H9 (cell line): ENCODE results near the gene FRK. TPM values are rescaled to one million over a fixed set of nuclear protein-coding genes. Genes with fewer than 3 reads are reported as not detected.
A peak's percentile ranks its signal among the peaks of the same experiment; 100 is the strongest.

ENCODE experiments used
- DNase-seq: peaks from one replicate; pipeline ENCODE4 v3.0.0-alpha.2; 2017
- H2AFZ ChIP-seq: one replicate; pipeline ENCODE4 v1.6.1; 2013; ENCODE audit warnings: mild to moderate bottlenecking, low read length, control low read depth, moderate library complexity
- H2AK5ac ChIP-seq: 2 replicates; pipeline ENCODE4 v1.6.1; 2013; ENCODE audit warnings: low read length, control low read depth, mixed read lengths; ENCODE audit not compliant: insufficient read length
- H2BK120ac ChIP-seq: one replicate; pipeline ENCODE4 v1.6.1; 2013; ENCODE audit warnings: low read depth, mild to moderate bottlenecking, low read length, control low read depth, inconsistent platforms; ENCODE audit not compliant: poor library complexity, severe bottlenecking
- H2BK12ac ChIP-seq: 2 replicates; pipeline ENCODE4 v1.6.1; 2013; ENCODE audit warnings: low read length, control low read depth, mixed read lengths, low read depth; ENCODE audit not compliant: insufficient read length
- H2BK15ac ChIP-seq: 2 replicates; pipeline ENCODE4 v1.6.1; 2013; ENCODE audit warnings: low read depth, low read length, control low read depth
- H2BK20ac ChIP-seq: one replicate; pipeline ENCODE4 v1.6.1; 2013; ENCODE audit warnings: low read depth, mild to moderate bottlenecking, low read length, control low read depth, inconsistent platforms; ENCODE audit not compliant: poor library complexity, severe bottlenecking
- H2BK5ac ChIP-seq: 2 replicates; pipeline ENCODE4 v1.6.1; 2013; ENCODE audit warnings: low read length, control low read depth, mixed read lengths; ENCODE audit not compliant: insufficient read length
- H3K14ac ChIP-seq: 2 replicates; pipeline ENCODE4 v1.6.1; 2013; ENCODE audit warnings: low read length, control low read depth; ENCODE audit not compliant: insufficient read depth
- H3K18ac ChIP-seq: 2 replicates; pipeline ENCODE4 v1.6.1; 2013; ENCODE audit warnings: low read depth, mild to moderate bottlenecking, mixed read lengths, low read length, control low read depth; ENCODE audit not compliant: insufficient read length
- H3K23ac ChIP-seq: 2 replicates; pipeline ENCODE4 v1.6.1; 2013; ENCODE audit warnings: low read length, control low read depth, mixed read lengths, low read depth; ENCODE audit not compliant: insufficient read length
- H3K23me2 ChIP-seq: 2 replicates; pipeline ENCODE4 v1.6.1; 2013; ENCODE audit warnings: low read depth, mild to moderate bottlenecking, mixed read lengths, low read length, control low read depth; ENCODE audit not compliant: insufficient read length, poor library complexity, severe bottlenecking
- H3K27ac ChIP-seq: 2 replicates; pipeline ENCODE4 v1.5.1; 2013; ENCODE audit warnings: low read length, control low read depth, mixed read lengths, low read depth; ENCODE audit not compliant: insufficient read length
- H3K27me3 ChIP-seq: 2 replicates; pipeline ENCODE4 v1.6.1; 2013; ENCODE audit warnings: low read length, control low read depth, inconsistent platforms; ENCODE audit not compliant: insufficient read depth
- H3K4ac ChIP-seq: 2 replicates; pipeline ENCODE4 v1.6.1; 2013; ENCODE audit warnings: low read depth, mild to moderate bottlenecking, control low read depth, inconsistent platforms, low read length, moderate library complexity
- H3K4me1 ChIP-seq: 2 replicates; pipeline ENCODE4 v1.6.1; 2013; ENCODE audit warnings: low read length, control low read depth, inconsistent platforms; ENCODE audit not compliant: insufficient read depth
- H3K4me2 ChIP-seq: 2 replicates; pipeline ENCODE4 v1.6.1; 2013; ENCODE audit warnings: low read length, control low read depth, mixed read lengths; ENCODE audit not compliant: insufficient read length, insufficient read depth
- H3K56ac ChIP-seq: 2 replicates; pipeline ENCODE4 v1.6.1; 2013; ENCODE audit warnings: low read depth, mild to moderate bottlenecking, mixed read lengths, low read length, control low read depth; ENCODE audit not compliant: insufficient read length
- H3K79me1 ChIP-seq: 2 replicates; pipeline ENCODE4 v1.6.1; 2013; ENCODE audit warnings: low read depth, mild to moderate bottlenecking, moderate library complexity, low read length, control low read depth, inconsistent platforms; ENCODE audit not compliant: insufficient read depth, poor library complexity, severe bottlenecking
- H3K79me2 ChIP-seq: 2 replicates; pipeline ENCODE4 v1.6.1; 2013; ENCODE audit warnings: low read length, control low read depth, inconsistent platforms; ENCODE audit not compliant: insufficient read depth
- H3K9ac ChIP-seq: 2 replicates; pipeline ENCODE4 v1.6.1; 2013; ENCODE audit warnings: low read length, control low read depth, mixed read lengths; ENCODE audit not compliant: insufficient read length; ENCODE audit errors: extremely low read depth
- H3K9me3 ChIP-seq: one replicate; pipeline ENCODE4 v1.6.1; 2013; ENCODE audit warnings: low read depth, low read length, inconsistent platforms; ENCODE audit not compliant: control insufficient read depth
- H3T11ph ChIP-seq: one replicate; pipeline ENCODE4 v1.6.1; 2013; ENCODE audit warnings: mild to moderate bottlenecking, low read length, control low read depth, inconsistent platforms
- H4K20me1 ChIP-seq: one replicate; pipeline ENCODE4 v1.6.1; 2013; ENCODE audit not compliant: control insufficient read depth, insufficient read length, insufficient read depth
- H4K5ac ChIP-seq: 2 replicates; pipeline ENCODE4 v1.6.1; 2013; ENCODE audit warnings: low read depth, mild to moderate bottlenecking, mixed read lengths, low read length, control low read depth; ENCODE audit not compliant: insufficient read length
- H4K8ac ChIP-seq: replicated peaks from 2 replicates; pipeline ENCODE4 v1.6.1; 2013; ENCODE audit warnings: low read length, control low read depth, mixed read lengths, low read depth; ENCODE audit not compliant: insufficient read length
- H4K91ac ChIP-seq: 2 replicates; pipeline ENCODE4 v1.6.1; 2013; ENCODE audit warnings: low read depth, mild to moderate bottlenecking, moderate library complexity, mixed read lengths, low read length, control low read depth; ENCODE audit not compliant: insufficient read length
- H3K27ac Mint-ChIP-seq, 3 experiments: 2 replicates in 2 of 3; 3 replicates in 1 of 3; pipeline ENCODE4 v1.8.0; 2020 to 2021; ENCODE audit warnings: mixed read lengths in 3 of 3, mild to moderate bottlenecking in 1 of 3, moderate library complexity in 1 of 3
- H3K27me3 Mint-ChIP-seq: 2 replicates; pipeline ENCODE4 v1.8.0; 2021; ENCODE audit warnings: low read depth, mild to moderate bottlenecking, moderate library complexity, mixed read lengths
- H3K36me3 Mint-ChIP-seq, 3 experiments: 2 replicates in 2 of 3; 3 replicates in 1 of 3; pipeline ENCODE4 v1.8.0; 2020 to 2021; ENCODE audit warnings: low read depth in 3 of 3, mixed read lengths in 3 of 3; ENCODE audit not compliant: insufficient read depth in 1 of 3
- H3K4me1 Mint-ChIP-seq, 2 experiments: 2 replicates each; pipeline ENCODE4 v1.8.0; 2020; ENCODE audit warnings: mixed read lengths in 2 of 2
- H3K4me3 Mint-ChIP-seq, 2 experiments: 2 replicates in 1 of 2; 3 replicates in 1 of 2; pipeline ENCODE4 v1.8.0; 2020 to 2021; ENCODE audit warnings: mild to moderate bottlenecking in 2 of 2, mixed read lengths in 2 of 2, moderate library complexity in 1 of 2
- H3K9me3 Mint-ChIP-seq, 2 experiments: 2 replicates in 1 of 2; 3 replicates in 1 of 2; pipeline ENCODE4 v1.8.0; 2020; ENCODE audit warnings: mild to moderate bottlenecking in 2 of 2, mixed read lengths in 2 of 2, moderate library complexity in 1 of 2
- CTCF ChIP-seq: fragments of 200-600 bp; sonication (generic); conservative IDR thresholded peaks from 3 replicates; pipeline ENCODE4 v1.8.0; 2021; ENCODE audit warnings: antibody characterized with exemption, mild to moderate bottlenecking
- WGBS: extraction: QIAGEN DNeasy Blood & Tissue Kit; methylation state at CpG from one replicate; pipeline ENCODE4 v1.1.7; 2013; ENCODE audit warnings: missing lambda C conversion rate, low lambda C conversion rate, mixed read lengths; ENCODE audit not compliant: insufficient read length; ENCODE audit errors: extremely low coverage; 5-methylcytosine and 5-hydroxymethylcytosine counted together
- total RNA-seq: library from RNA; stranded (reverse); gene quantifications from 2 replicates; pipeline ENCODE4 v1.2.1, GENCODE V29; 2021

Gene FRK
- total RNA-seq, 1 experiment from 2014 or later = 0.15 TPM

GRCh38 chr6:116041934-116042333, 18.8 kb downstream of the FRK start:
- H3K27me3 ChIP-seq = no peaks in the 10 kb centered on the region
- no peak overlapping the region for H3K4ac ChIP-seq
- H2BK15ac ChIP-seq = no peak overlapping the region
- H3K79me2 ChIP-seq = no peaks in the 10 kb centered on the region
- H3K18ac ChIP-seq = no peak overlapping the region
- H3T11ph ChIP-seq = no peak overlapping the region
- H3K56ac ChIP-seq = no peak overlapping the region
- no peak overlapping the region for H3K14ac ChIP-seq
- no peak overlapping the region for H2BK5ac ChIP-seq
- no peak overlapping the region for H2AK5ac ChIP-seq
- WGBS = no CpG with 5 or more reads among the region's 5 CpGs
- H3K27ac ChIP-seq = no peak overlapping the region
- no peak for TF ChIP-seq CTCF
- no peak overlapping the region for H4K5ac ChIP-seq
- H3K23ac ChIP-seq = no peak overlapping the region
- no peak overlapping the region for H4K91ac ChIP-seq
- no peaks in the 10 kb centered on the region; the same call in 1 of the 2 replicates for H3K27me3 Mint-ChIP-seq
- no peak for DNase-seq
- H3K4me3 Mint-ChIP-seq = no peak overlapping the region
- H2BK120ac ChIP-seq = no peak overlapping the region
- no peak overlapping the region for H3K4me2 ChIP-seq
- no peak overlapping the region for H2BK12ac ChIP-seq
- no peaks in the 10 kb centered on the region for H3K79me1 ChIP-seq
- no peaks in the 10 kb centered on the region for H4K20me1 ChIP-seq
- H3K27ac Mint-ChIP-seq = peak overlapping the region in 2 of 3 experiments; percentile 81 to 90; a peak in 5 of 7 replicates
- H2BK20ac ChIP-seq = no peak overlapping the region
- H4K8ac ChIP-seq = no peak overlapping the region
- no peaks in the 10 kb centered on the region for H3K36me3 Mint-ChIP-seq
- peak overlapping the region; percentile 17 for H2AFZ ChIP-seq
- H3K4me1 ChIP-seq = no peaks in the 10 kb centered on the region
- H3K9ac ChIP-seq = no peak overlapping the region
- no peaks in the 10 kb centered on the region for H3K23me2 ChIP-seq
- H3K4me1 Mint-ChIP-seq = peaks cover 7% of the 10 kb centered on the region in 2 experiments
- H3K9me3 Mint-ChIP-seq = peaks cover 0 to 4% of the 10 kb centered on the region in 2 experiments; a peak in 3 of 5 replicates
- no peaks in the 10 kb centered on the region for H3K9me3 ChIP-seq
